Lower lobe of right lung (tissue), 2 donors: Measurements from ENCODE around the gene CTSZ. TPM values are rescaled to one million over a fixed set of nuclear protein-coding genes. Genes with fewer than 3 reads are reported as not detected.

Source experiments
- ATAC-seq, 2 donors: fragments of 200-7000 bp; cut with Tn5 transposase; one replicate each; pipeline ENCODE4 v1.9.1; 2020 to 2022; ENCODE audit warnings: mild to moderate bottlenecking in 2 of 2, moderate library complexity in 2 of 2
- DNase-seq: peaks from one replicate; pipeline ENCODE4 v3.0.0-alpha.2; 2020
- H3K27ac ChIP-seq: fragments of 200-600 bp; one replicate; pipeline ENCODE4 v1.8.0; 2022
- H3K27me3 ChIP-seq: fragments of 200-600 bp; one replicate; pipeline ENCODE4 v1.8.0; 2022; ENCODE audit warnings: low read depth
- H3K36me3 ChIP-seq: fragments of 200-600 bp; one replicate; pipeline ENCODE4 v1.8.0; 2022; ENCODE audit warnings: mild to moderate bottlenecking
- H3K4me1 ChIP-seq: fragments of 200-600 bp; one replicate; pipeline ENCODE4 v1.8.0; 2022
- H3K4me3 ChIP-seq: fragments of 200-600 bp; one replicate; pipeline ENCODE4 v1.8.0; 2022; ENCODE audit warnings: mild to moderate bottlenecking
- H3K9me3 ChIP-seq: fragments of 200-600 bp; one replicate; pipeline ENCODE4 v1.8.0; 2022
- intact Hi-C: fragments of 100-400 bp; cut with DNase I; formaldehyde crosslinking; loops from one replicate; pipeline ENCODE4 v1.11.0; 2022
- total RNA-seq: library from RNA; stranded (reverse); fragmentation: NEBNext Ultra II Directional; extraction: Animal tissue kit (Norgen Biotek cat#: 25700); gene quantifications from one replicate; pipeline ENCODE4 v1.2.1, GENCODE V29; 2021
- TF ChIP-seq, protein P1 (sequence below): fragments of 200-600 bp; IDR thresholded peaks from one replicate; pipeline ENCODE4 v1.8.0; 2022; ENCODE audit warnings: antibody characterized with exemption, mild to moderate bottlenecking
- donor health status: DM: no; HTN: yes; CAD: no; lungs with severe emphysema.

The CTSZ gene
- total RNA-seq, 1 donor from 2014 or later: 533 TPM

- peaks cover 5% of the 10 kb centered on the region for H3K9me3 ChIP-seq
- peak; percentile 97 for ATAC-seq
- TF ChIP-seq, protein P1, sequence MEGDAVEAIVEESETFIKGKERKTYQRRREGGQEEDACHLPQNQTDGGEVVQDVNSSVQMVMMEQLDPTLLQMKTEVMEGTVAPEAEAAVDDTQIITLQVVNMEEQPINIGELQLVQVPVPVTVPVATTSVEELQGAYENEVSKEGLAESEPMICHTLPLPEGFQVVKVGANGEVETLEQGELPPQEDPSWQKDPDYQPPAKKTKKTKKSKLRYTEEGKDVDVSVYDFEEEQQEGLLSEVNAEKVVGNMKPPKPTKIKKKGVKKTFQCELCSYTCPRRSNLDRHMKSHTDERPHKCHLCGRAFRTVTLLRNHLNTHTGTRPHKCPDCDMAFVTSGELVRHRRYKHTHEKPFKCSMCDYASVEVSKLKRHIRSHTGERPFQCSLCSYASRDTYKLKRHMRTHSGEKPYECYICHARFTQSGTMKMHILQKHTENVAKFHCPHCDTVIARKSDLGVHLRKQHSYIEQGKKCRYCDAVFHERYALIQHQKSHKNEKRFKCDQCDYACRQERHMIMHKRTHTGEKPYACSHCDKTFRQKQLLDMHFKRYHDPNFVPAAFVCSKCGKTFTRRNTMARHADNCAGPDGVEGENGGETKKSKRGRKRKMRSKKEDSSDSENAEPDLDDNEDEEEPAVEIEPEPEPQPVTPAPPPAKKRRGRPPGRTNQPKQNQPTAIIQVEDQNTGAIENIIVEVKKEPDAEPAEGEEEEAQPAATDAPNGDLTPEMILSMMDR: no peak
- peak within 1 kb of the TSS; percentile 80 for H3K27ac ChIP-seq
- peak; percentile 89 for DNase-seq
- H3K4me1 ChIP-seq: peaks cover 32% of the 10 kb centered on the region
- peak within 1 kb of the TSS; percentile 72 for H3K4me3 ChIP-seq
- intact Hi-C loops: no loop called here
- peaks cover 2% of the 10 kb centered on the region for H3K36me3 ChIP-seq
- H3K27me3 ChIP-seq: no peaks in the 10 kb centered on the region
Measured at GRCh38 chr20:58980711-58981627, 26.1 kb downstream of the CTSZ start, which contains the start of gene NELFCD. TSS of gene NELFCD (plus strand) at chr20:58981256. CDS start at chr20:58981310, 54 bp downstream.

DNA sequence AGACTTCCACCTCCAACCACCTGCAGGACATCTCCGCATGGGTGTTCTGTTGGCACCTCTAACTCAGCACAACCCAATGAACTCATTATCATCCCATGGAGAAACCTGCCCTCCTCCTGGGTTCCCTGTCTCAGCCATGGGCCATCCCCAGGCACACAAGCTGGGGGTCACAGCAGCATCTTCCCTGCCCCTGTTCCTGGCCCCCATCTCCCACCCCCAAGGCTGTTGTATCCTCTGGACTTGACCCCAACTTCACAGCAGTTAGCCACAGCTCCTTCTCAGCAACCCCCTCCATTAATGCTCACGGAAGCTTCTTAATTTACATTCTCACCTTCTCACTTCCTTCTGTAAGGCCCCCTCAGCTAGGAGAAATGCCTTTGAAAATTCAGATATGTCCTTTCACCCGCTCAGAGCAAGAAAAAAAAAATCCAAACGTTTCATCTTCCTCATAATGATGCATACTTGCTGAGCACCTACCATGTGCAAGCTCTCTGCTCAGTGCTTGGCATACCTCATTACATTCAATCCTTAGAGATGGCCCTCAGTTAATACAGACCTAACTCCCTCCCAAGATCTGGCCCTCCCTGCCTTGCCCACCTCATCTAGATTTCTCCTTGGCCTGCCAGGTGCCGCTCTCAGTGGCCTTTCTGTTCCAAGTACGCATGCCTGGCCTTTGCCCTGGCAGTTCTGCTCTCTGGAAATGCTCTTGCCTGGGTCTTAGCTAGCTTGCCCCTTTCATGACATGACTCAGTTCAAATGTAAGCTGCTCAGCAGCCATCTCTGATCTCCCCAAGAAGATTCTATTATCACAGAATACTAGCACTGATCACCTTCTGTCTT is 28.5 kb downstream of the CTSZ start:
- intact Hi-C loops: no loop called here
- Histone ChIP-seq H3K27me3 (no peaks in the 10 kb centered on the region), H3K36me3 (no peaks in the 10 kb centered on the region), H3K27ac (no peak overlapping the region), H3K4me3 (no peak overlapping the region), H3K9me3 (peaks cover 15% of the 10 kb centered on the region), H3K4me1 (peaks cover 19% of the 10 kb centered on the region)
- ATAC-seq (no peak), DNase-seq (no peak)
- TF ChIP-seq, protein P1: no peak

DNA sequence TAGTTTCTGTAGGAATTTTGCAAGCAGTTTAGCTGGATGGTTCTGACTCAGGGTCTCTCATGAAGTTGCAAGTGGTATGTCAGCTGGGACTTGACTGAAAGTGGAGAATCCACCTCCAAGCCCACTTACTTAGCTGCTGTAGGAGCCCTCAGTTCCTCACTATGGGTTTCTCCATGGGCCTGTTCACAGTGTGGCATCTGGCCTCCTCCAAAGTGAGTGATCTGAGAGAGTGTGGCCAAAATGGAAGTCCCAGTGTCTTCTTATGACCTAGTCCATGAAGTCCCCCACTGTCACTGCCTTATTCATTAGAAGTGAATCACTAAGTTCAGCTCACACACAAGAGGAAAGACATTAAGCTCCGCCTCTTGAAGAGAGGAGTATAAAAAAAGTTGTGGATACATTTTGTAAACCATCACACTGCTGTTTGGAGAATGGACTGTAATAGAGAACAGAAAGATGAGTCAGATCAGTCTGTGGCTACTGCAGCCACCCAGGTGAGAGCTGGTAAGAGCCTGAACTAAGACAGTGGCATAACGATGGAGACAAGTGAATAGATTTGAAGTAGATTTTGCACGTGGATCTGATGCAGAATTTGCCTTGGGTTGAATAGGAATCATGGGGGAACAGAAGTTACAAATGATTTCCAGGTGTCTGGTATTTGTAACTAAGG is 30.9 kb downstream of the CTSZ start:
- intact Hi-C loops: no loop called here
- no peak overlapping the region for H3K4me3 ChIP-seq
- peaks cover 15% of the 10 kb centered on the region for H3K9me3 ChIP-seq
- no peaks in the 10 kb centered on the region for H3K36me3 ChIP-seq
- DNase-seq: no peak
- H3K4me1 ChIP-seq: no peaks in the 10 kb centered on the region
- ATAC-seq: no peak
- no peaks in the 10 kb centered on the region for H3K27me3 ChIP-seq
- TF ChIP-seq, protein P1: no peak
- no peak overlapping the region for H3K27ac ChIP-seq

DNA sequence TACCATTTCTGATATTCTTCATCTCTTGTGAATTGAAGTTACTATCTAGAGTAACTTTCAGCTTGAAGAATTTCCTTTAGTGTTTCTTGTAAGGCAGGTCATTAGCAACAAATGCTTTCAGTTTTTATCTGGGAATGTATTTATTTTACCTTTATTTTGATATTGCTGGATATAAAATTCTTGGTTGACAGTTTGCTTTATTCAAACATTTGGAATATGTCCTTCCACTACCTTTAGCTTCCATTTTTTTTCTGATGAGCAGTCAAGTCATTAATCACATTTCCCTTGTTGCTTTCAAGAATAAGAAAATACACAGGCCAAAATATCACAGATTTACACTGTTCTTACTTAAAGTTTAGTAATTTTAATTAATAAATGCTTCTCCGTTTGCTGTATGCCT is 31.7 kb downstream of the CTSZ start:
- H3K27me3 ChIP-seq: no peaks in the 10 kb centered on the region
- intact Hi-C loops: no loop called here
- no peak overlapping the region for H3K27ac ChIP-seq
- no peaks in the 10 kb centered on the region for H3K4me1 ChIP-seq
- H3K4me3 ChIP-seq: no peak overlapping the region
- DNase-seq: no peak
- no peak for ATAC-seq
- H3K36me3 ChIP-seq: no peaks in the 10 kb centered on the region
- H3K9me3 ChIP-seq: peaks cover 15% of the 10 kb centered on the region
- TF ChIP-seq, protein P1: no peak

- intact Hi-C loops: no loop called here
Measured at GRCh38 chr20:58973866-58974265, 33.2 kb downstream of the CTSZ start.

More at GRCh38 chr20:58973866-58974265, 33.2 kb downstream of the CTSZ start:
- H3K9me3 ChIP-seq: peaks cover 18% of the 10 kb centered on the region
- no peak overlapping the region for H3K4me3 ChIP-seq
- no peak overlapping the region for H3K27ac ChIP-seq
- no peaks in the 10 kb centered on the region for H3K27me3 ChIP-seq
- H3K36me3 ChIP-seq: no peaks in the 10 kb centered on the region
- DNase-seq (no peak), ATAC-seq (no peak)
- TF ChIP-seq, protein P1: no peak
- no peaks in the 10 kb centered on the region for H3K4me1 ChIP-seq
